Measurements from ENCODE around the gene ALPG.

Gene ALPG

GRCh38 chr2:232416521-232417470 is 10.2 kb downstream of the ALPG start:
- no peak for TF ChIP-seq POLR2AphosphoS5 (IDR thresholded peaks at IDR 0.05; ENCODE audit: low read depth, low read length)
- TF ChIP-seq FOXP2 (optimal IDR thresholded peaks at IDR 0.05; ENCODE audit: borderline replicate concordance, extremely low read depth, extremely low read length, insufficient read depth): no peak
- TF ChIP-seq REST (IDR thresholded peaks at IDR 0.05; ENCODE audit: insufficient read depth in 1 of 2, low read depth in 2 of 2, low read length in 2 of 2): no peak
- no peak for TF ChIP-seq SIN3A (IDR thresholded peaks at IDR 0.05; ENCODE audit: borderline replicate concordance, insufficient read depth, low read length)
- TF ChIP-seq TAF1 (IDR thresholded peaks at IDR 0.05; ENCODE audit: borderline replicate concordance, insufficient read depth, low read length): no peak

DNA sequence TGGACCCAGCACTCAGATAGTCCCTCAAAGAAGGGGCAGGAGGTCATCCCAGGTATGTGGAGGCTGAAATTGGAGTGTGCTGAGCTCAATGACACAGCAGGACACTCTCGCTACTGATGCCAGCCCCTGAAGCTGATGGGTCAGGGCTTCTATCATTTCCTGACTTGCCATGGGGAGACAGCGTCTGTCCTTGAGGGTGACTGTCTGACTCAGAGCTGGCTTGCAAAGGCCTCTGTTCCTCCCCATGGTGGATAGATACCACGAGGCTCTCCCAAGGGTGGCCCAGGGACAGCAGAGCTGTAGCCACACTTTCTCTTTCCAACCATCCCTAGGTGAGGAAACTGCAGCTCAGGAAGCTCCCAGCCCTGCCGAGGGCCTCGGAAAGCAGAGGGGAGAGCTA is 10.8 kb downstream of the ALPG start:
- no peak for TF ChIP-seq POLR2AphosphoS5 (IDR thresholded peaks at IDR 0.05; ENCODE audit: low read depth, low read length)
- no peak for TF ChIP-seq REST (IDR thresholded peaks at IDR 0.05; ENCODE audit: insufficient read depth in 1 of 2, low read depth in 2 of 2, low read length in 2 of 2)
- TF ChIP-seq TAF1 (IDR thresholded peaks at IDR 0.05; ENCODE audit: borderline replicate concordance, insufficient read depth, low read length): no peak
- no peak for TF ChIP-seq SIN3A (IDR thresholded peaks at IDR 0.05; ENCODE audit: borderline replicate concordance, insufficient read depth, low read length)
- TF ChIP-seq FOXP2 (optimal IDR thresholded peaks at IDR 0.05; ENCODE audit: borderline replicate concordance, extremely low read depth, extremely low read length, insufficient read depth): no peak

DNA sequence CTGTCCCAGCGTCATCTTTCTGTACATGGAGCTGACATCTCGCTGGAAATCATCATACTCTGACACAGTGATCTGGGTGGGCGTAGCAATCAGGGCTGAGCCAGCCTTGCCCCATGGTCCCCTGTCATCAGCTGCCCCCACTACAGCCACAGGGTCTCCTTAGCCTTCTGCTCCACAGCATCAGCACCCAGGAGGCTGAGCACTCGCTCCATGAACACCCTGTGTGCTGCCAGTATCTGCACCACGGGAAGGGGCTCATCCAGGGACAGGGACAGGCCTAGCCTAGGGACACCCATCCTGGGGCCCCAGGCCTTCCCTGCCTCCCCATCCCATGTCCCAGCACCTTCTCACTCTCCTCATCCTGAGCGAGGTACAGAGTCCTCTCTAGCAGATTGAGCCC is 11.4 kb downstream of the ALPG start:
- TF ChIP-seq SIN3A (IDR thresholded peaks at IDR 0.05; ENCODE audit: borderline replicate concordance, insufficient read depth, low read length) (no peak), REST (IDR thresholded peaks at IDR 0.05; ENCODE audit: insufficient read depth in 1 of 2, low read depth in 2 of 2, low read length in 2 of 2) (no peak)

- no peak for TF ChIP-seq FOXP2 (optimal IDR thresholded peaks at IDR 0.05; ENCODE audit: borderline replicate concordance, extremely low read depth, extremely low read length, insufficient read depth)
- TF ChIP-seq REST (IDR thresholded peaks at IDR 0.05; ENCODE audit: insufficient read depth in 1 of 2, low read depth in 2 of 2, low read length in 2 of 2): no peak
- TF ChIP-seq SIN3A (IDR thresholded peaks at IDR 0.05; ENCODE audit: borderline replicate concordance, insufficient read depth, low read length): no peak
Measured at GRCh38 chr2:232418466-232419244, 12.0 kb downstream of the ALPG start.
